HepG2 (cell line): ENCODE data around the gene OR4X2. TPM values are rescaled to one million over a fixed set of nuclear protein-coding genes. Genes with fewer than 3 reads are reported as not detected.

Experiments used
- ATAC-seq: fragments of 200-7000 bp; cut with Tn5 transposase; 3 replicates; pipeline ENCODE4 v1.9.1; 2020; ENCODE audit warnings: mild to moderate bottlenecking, moderate library complexity
- BruUV-seq: library from RNA; stranded (reverse); fragments of 400-500 nt; replicated peaks from 2 replicates; lab custom pipeline; 2021; lab: Mats Ljungman, UMichigan
- CTCF ChIA-PET: fragments of 300-600 bp; formaldehyde crosslinking; extraction: SDS; loops from one replicate; lab custom pipeline; 2021; ENCODE audit warnings: low total read pairs, inconsistent platforms, low intra/inter-chr PET ratio; lab: Yijun Ruan, JAX
- POLR2A ChIA-PET: fragments of 350-600 bp; sonication (Branson Sonifier 250); formaldehyde crosslinking; loops from one replicate; lab custom pipeline; 2020; ENCODE audit warnings: antibody characterized with exemption, inconsistent platforms; lab: Yijun Ruan, JAX
- DNase-seq: peaks from one replicate; pipeline ENCODE4 v3.0.0-alpha.2; 2015; ENCODE audit warnings: low spot score
- FAIRE-seq: peaks from 3 replicates; lab custom pipeline; 2011; peaks lifted over from hg19 to GRCh38; lab: Jason Lieb, UNC
- H2AFZ ChIP-seq: one replicate; pipeline ENCODE4 v1.6.1; 2011; ENCODE audit warnings: low read length, inconsistent platforms
- H3K27ac ChIP-seq: fragments of 300-600 bp; 3 replicates; pipeline ENCODE4 v1.8.0; 2011; ENCODE audit warnings: mixed run types, mild to moderate bottlenecking, mixed read lengths, low read length, inconsistent platforms; ENCODE audit not compliant: insufficient read depth; ENCODE audit errors: extremely low read length
- H3K27me3 ChIP-seq, 2 experiments: fragments of 200-600 bp in 1 of 2; 2 replicates in 1 of 2; 3 replicates in 1 of 2; pipeline versions ENCODE4 v1.6.0 to v1.8.0; 2011; ENCODE audit warnings: low read length in 2 of 2, mild to moderate bottlenecking in 2 of 2, moderate library complexity in 2 of 2, inconsistent platforms in 1 of 2; ENCODE audit not compliant: insufficient read depth in 2 of 2, control insufficient read depth in 1 of 2
- H3K36me3 ChIP-seq, 2 experiments: fragments of 200-600 bp in 1 of 2; replicated peaks in 1 of 2; 2 replicates in 1 of 2; 3 replicates in 1 of 2; pipeline versions ENCODE4 v1.5.1 to v1.8.0; 2011; ENCODE audit warnings: low read length in 2 of 2, inconsistent platforms in 1 of 2; ENCODE audit not compliant: insufficient read depth in 2 of 2, control insufficient read depth in 1 of 2
- H3K4me1 ChIP-seq: 2 replicates; pipeline ENCODE4 v1.5.1; 2012; ENCODE audit warnings: low read length, inconsistent platforms; ENCODE audit not compliant: insufficient read depth
- H3K4me2 ChIP-seq: 2 replicates; pipeline ENCODE4 v1.6.0; 2011; ENCODE audit warnings: low read depth, low read length, inconsistent platforms
- H3K4me3 ChIP-seq, 3 experiments: fragments of 200-600 bp in 1 of 3; sonication (generic), shearing (Covaris generic) in 1 of 3; replicated peaks in 1 of 3; 2 replicates each; pipeline ENCODE4 v1.5.1; 2011 to 2016; ENCODE audit warnings: low read length in 3 of 3, inconsistent platforms in 2 of 3, low read depth in 2 of 3, mild to moderate bottlenecking in 2 of 3, control low read depth in 1 of 3, mixed read lengths in 1 of 3; ENCODE audit not compliant: insufficient read depth in 1 of 3
- H3K79me2 ChIP-seq: one replicate; pipeline ENCODE4 v1.6.1; 2011; ENCODE audit warnings: low read length, inconsistent platforms; ENCODE audit not compliant: insufficient read depth
- H3K9ac ChIP-seq: 2 replicates; pipeline ENCODE4 v1.6.0; 2011; ENCODE audit warnings: mild to moderate bottlenecking, low read depth, low read length, inconsistent platforms; ENCODE audit not compliant: insufficient read depth
- H3K9me3 ChIP-seq: 2 replicates; pipeline ENCODE4 v1.5.1; 2012; ENCODE audit warnings: mild to moderate bottlenecking, low read length
- H4K20me1 ChIP-seq: 2 replicates; pipeline ENCODE4 v1.6.0; 2011; ENCODE audit warnings: inconsistent platforms, mild to moderate bottlenecking, low read length, moderate library complexity; ENCODE audit not compliant: insufficient read depth
- AHR ChIP-seq: IDR thresholded peaks from 2 replicates; pipeline ENCODE4 v1.6.1; 2018; ENCODE audit warnings: missing genetic modification reagents, missing compliant biosample characterization
- DPF2 ChIP-seq: sonication (generic); formaldehyde crosslinking; IDR thresholded peaks from 2 replicates; pipeline ENCODE4 v1.4.0; 2020; ENCODE audit warnings: mild to moderate bottlenecking, low read depth, missing genetic modification reagents, borderline replicate concordance
- KDM3A ChIP-seq: IDR thresholded peaks from 2 replicates; pipeline ENCODE4 v1.6.1; 2018; ENCODE audit warnings: low read depth, missing compliant biosample characterization
- SNAPC4 ChIP-seq: sonication (generic); formaldehyde crosslinking; IDR thresholded peaks from 2 replicates; pipeline ENCODE4 v1.4.0; 2020; ENCODE audit warnings: mild to moderate bottlenecking, missing genetic modification reagents
- TSC22D2 ChIP-seq: sonication (generic); formaldehyde crosslinking; IDR thresholded peaks from 2 replicates; pipeline ENCODE4 v1.5.1; 2020; ENCODE audit warnings: missing genetic modification reagents, mild to moderate bottlenecking, borderline replicate concordance
- ZNF230 ChIP-seq: sonication (generic); formaldehyde crosslinking; IDR thresholded peaks from 2 replicates; pipeline ENCODE4 v1.4.0; 2020; ENCODE audit warnings: mild to moderate bottlenecking, missing genetic modification reagents
- ZNF552 ChIP-seq: sonication (generic); formaldehyde crosslinking; IDR thresholded peaks from 2 replicates; pipeline ENCODE4 v1.9.0; 2022; ENCODE audit warnings: missing genetic modification reagents, mild to moderate bottlenecking, borderline replicate concordance
- ZNF790 ChIP-seq: sonication (generic); formaldehyde crosslinking; IDR thresholded peaks from 2 replicates; pipeline ENCODE4 v1.8.0; 2022; ENCODE audit warnings: missing genetic modification reagents, mild to moderate bottlenecking, borderline replicate concordance
- ZNF850 ChIP-seq: sonication (generic); formaldehyde crosslinking; conservative IDR thresholded peaks from 2 replicates; pipeline ENCODE4 v1.9.0; 2021; ENCODE audit warnings: mild to moderate bottlenecking, missing genetic modification reagents
- WGBS: methylation state at CpG from one replicate; pipeline ENCODE4 v1.1.6; 2017; ENCODE audit warnings: low lambda C conversion rate; 5-methylcytosine and 5-hydroxymethylcytosine counted together
- in situ Hi-C: cut with HindIII; loops from 2 replicates; pipeline ENCODE4 v1.10.0; 2017; ENCODE audit warnings: low pct_unique_long_range_greater_than_20kb; ENCODE audit not compliant: extremely low pct_ligation_motif_present
- intact Hi-C: fragments of 100-400 bp; cut with micrococcal nuclease; formaldehyde crosslinking; loops from one replicate; pipeline ENCODE4 v1.10.0; 2022; ENCODE audit not compliant: unreplicated experiment
- polyA plus RNA-seq, 8 experiments: library from polyadenylated mRNA; depleted of rRNA in 3 of 8; stranded (reverse) in 7 of 8; unstranded in 1 of 8; fragments of >200 nt; fragmentation: Illumina TruSeq in 4 of 8; extraction: Trizol in 4 of 8; gene quantifications; 2 replicates each; pipeline versions ENCODE4 v1.2.1 to v1.2.3, GENCODE V29; 2011 to 2016; ENCODE audit warnings: low read depth in 4 of 8, missing spikeins in 1 of 8, mixed read lengths in 1 of 8; ENCODE audit not compliant: insufficient read depth in 1 of 8
- total RNA-seq, 5 experiments: library from RNA; depleted of rRNA; stranded (reverse); fragments of >200 nt; fragmentation: Illumina TruSeq; extraction: Trizol; gene quantifications; 2 replicates each; pipeline ENCODE4 v1.2.3, GENCODE V29; 2016; ENCODE audit warnings: low read depth in 1 of 5
- TF ChIP-seq, protein P1 (sequence below): sonication (generic); formaldehyde crosslinking; IDR thresholded peaks from 2 replicates; pipeline ENCODE4 v1.5.1; 2020; ENCODE audit warnings: mild to moderate bottlenecking, missing genetic modification reagents, moderate library complexity
- TF ChIP-seq, protein P2 (sequence below): sonication (generic); formaldehyde crosslinking; IDR thresholded peaks from 2 replicates; pipeline ENCODE4 v1.4.0; 2020; ENCODE audit warnings: missing genetic modification reagents

OR4X2 gene
- total and polyA plus RNA-seq, 2 of the 13 experiments (the other 11 are each of a cell fraction or from before 2014, with no cell fraction given): not detected

- in situ Hi-C loops: no loop called here
- BruUV-seq: no TSS peak
- POLR2A ChIA-PET: no interaction called here
These were observed 2.4 kb upstream of the OR4X2 start for GRCh38 chr11:48242501-48242900.

More at GRCh38 chr11:48242501-48242900, 2.4 kb upstream of the OR4X2 start:
- Histone ChIP-seq H3K4me3 (no peak overlapping the region), H3K4me1 (no peaks in the 10 kb centered on the region), H3K9ac (no peak overlapping the region), H3K79me2 (no peaks in the 10 kb centered on the region), H3K36me3 (no peaks in the 10 kb centered on the region), H3K27me3 (no peaks in the 10 kb centered on the region), H2AFZ (no peak overlapping the region), H3K4me2 (no peak overlapping the region), H3K9me3 (no peaks in the 10 kb centered on the region), H3K27ac (no peak overlapping the region), H4K20me1 (no peaks in the 10 kb centered on the region)
- DNase-seq: no peak
- 4% methylated on average over 3 of the region's 3 CpGs for WGBS
- intact Hi-C loops: no loop called here
- CTCF ChIA-PET: no interaction called here
- no peak for FAIRE-seq
- no peak for ATAC-seq
- TF ChIP-seq ZNF850 (CRISPR knock-in tag) (no peak), ZNF230 (CRISPR knock-in tag) (no peak), SNAPC4 (no peak), ZNF790 (CRISPR knock-in tag) (no peak), ZNF552 (no peak), TSC22D2 (CRISPR knock-in tag) (no peak), DPF2 (CRISPR knock-in tag) (no peak), KDM3A (CRISPR knock-in tag) (no peak), AHR (CRISPR knock-in tag) (no peak)
- TF ChIP-seq, protein P1, sequence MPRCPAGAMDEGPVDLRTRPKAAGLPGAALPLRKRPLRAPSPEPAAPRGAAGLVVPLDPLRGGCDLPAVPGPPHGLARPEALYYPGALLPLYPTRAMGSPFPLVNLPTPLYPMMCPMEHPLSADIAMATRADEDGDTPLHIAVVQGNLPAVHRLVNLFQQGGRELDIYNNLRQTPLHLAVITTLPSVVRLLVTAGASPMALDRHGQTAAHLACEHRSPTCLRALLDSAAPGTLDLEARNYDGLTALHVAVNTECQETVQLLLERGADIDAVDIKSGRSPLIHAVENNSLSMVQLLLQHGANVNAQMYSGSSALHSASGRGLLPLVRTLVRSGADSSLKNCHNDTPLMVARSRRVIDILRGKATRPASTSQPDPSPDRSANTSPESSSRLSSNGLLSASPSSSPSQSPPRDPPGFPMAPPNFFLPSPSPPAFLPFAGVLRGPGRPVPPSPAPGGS (CRISPR knock-in tag): no peak
- TF ChIP-seq, protein P2, sequence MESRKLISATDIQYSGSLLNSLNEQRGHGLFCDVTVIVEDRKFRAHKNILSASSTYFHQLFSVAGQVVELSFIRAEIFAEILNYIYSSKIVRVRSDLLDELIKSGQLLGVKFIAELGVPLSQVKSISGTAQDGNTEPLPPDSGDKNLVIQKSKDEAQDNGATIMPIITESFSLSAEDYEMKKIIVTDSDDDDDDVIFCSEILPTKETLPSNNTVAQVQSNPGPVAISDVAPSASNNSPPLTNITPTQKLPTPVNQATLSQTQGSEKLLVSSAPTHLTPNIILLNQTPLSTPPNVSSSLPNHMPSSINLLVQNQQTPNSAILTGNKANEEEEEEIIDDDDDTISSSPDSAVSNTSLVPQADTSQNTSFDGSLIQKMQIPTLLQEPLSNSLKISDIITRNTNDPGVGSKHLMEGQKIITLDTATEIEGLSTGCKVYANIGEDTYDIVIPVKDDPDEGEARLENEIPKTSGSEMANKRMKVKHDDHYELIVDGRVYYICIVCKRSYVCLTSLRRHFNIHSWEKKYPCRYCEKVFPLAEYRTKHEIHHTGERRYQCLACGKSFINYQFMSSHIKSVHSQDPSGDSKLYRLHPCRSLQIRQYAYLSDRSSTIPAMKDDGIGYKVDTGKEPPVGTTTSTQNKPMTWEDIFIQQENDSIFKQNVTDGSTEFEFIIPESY: no peak
